Renal pelvis (tissue), 4 donors: ENCODE data around the gene ALDH1A3. TPM values are rescaled to one million over a fixed set of nuclear protein-coding genes. Genes with fewer than 3 reads are reported as not detected.

Source experiments
- DNase-seq: peaks from one replicate; pipeline ENCODE4 v3.0.0-alpha.2; 2013
- polyA plus RNA-seq, 3 donors: library from polyadenylated mRNA; unstranded; fragments of 120-200 nt; gene quantifications; one replicate each; pipeline ENCODE4 v1.2.1, GENCODE V29; 2013; ENCODE audit not compliant: insufficient read length in 3 of 3

The ALDH1A3 gene
- polyA plus RNA-seq, 3 donors = 2.1 to 5.5 (median 4.4) TPM

DNA sequence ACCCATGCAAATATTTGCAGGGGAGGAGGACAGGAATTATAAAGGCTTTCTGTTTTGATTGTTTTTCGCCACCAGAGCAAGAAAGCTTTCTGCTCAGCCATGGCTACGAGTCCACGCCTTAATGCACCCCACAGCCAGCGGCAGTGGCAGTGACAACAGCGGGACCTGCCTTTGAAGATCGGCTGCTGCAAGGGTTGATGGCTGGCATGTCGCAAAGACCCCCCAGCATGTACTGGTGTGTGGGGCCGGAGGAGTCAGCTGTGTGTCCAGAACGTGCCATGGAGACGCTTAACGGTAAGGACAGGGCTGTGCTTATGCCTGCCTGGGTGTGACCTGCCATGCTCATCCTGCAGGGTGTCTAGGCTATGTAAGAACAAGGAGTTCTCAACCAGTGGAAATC, 44.8 kb downstream of the ALDH1A3 start:
- DNase-seq = no peak

DNA sequence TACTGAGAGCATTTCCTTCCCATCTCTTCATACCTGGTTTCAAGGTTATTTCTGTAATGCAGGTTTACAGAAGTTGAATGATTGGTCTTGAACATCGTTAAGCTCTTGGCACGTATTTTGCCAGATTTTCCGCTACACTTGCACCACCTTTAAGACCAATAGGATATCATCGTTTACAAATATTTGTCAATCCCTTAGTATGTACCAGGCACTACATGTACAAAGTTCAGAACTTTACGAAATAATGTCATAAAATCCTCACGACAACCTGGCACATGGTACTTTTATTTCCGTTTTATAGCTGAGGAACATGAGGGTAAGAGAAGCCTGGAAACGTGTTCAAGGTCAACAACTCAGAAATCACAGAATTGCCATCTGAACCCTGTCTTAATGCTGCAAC, 45.8 kb downstream of the ALDH1A3 start:
- no peak for DNase-seq

DNA sequence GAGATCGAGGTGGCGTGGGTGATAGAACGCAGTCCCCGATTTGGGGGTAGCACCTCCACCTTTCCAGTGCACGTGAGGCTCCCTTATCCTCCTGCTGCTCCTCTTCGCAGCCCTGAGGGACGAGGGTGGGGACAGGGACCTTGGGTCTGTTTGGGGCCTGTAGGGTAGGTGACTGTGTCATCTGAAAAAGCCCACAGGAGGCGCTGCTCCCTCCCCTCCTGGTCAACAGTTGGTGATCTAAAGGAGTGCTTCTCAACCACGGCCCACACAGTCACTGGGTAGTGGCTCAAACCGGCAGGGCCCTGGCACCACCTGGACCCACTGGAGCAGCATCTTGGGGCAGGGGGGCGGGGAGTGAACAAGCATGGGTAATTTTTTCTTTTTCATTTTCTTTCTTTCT, 46.6 kb downstream of the ALDH1A3 start:
- no peak for DNase-seq

DNA sequence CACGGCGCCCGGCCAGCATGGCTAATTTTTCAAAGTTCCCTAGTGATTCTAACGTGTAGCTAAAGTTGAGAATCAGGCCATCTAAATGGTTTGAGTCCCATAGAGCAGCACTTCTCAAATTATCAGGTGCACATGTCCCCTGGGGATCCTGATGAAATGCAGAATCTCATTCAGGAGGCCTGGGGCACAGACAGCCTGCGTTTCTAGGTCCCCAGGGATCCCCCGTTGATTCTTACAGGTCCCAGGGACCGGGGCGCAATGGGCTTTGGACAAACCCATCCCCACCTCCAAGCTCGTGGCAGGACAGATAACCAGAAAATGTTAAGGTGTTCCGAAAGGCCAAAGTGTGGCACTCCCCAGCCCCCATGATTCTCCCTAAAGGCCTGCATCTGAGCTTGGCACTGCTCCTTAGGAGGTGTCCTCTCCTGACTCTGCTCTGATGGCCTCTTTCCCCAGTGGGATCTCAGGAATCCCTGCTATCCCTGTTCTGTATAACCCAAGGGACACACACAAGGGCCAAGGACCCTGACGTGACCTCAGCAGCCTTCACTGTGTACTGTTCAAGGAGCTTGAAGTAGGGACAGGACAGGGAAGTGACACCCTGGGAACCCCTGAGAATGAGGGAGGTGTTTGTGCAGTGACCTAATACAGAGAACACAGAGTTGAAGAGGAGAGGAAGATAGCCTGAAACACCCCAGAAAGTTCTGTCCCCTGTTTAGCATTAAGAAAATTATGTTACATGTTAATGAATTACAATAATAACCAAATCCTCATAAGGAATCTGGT, 47.5 kb downstream of the ALDH1A3 start:
- DNase-seq = no peak

DNA sequence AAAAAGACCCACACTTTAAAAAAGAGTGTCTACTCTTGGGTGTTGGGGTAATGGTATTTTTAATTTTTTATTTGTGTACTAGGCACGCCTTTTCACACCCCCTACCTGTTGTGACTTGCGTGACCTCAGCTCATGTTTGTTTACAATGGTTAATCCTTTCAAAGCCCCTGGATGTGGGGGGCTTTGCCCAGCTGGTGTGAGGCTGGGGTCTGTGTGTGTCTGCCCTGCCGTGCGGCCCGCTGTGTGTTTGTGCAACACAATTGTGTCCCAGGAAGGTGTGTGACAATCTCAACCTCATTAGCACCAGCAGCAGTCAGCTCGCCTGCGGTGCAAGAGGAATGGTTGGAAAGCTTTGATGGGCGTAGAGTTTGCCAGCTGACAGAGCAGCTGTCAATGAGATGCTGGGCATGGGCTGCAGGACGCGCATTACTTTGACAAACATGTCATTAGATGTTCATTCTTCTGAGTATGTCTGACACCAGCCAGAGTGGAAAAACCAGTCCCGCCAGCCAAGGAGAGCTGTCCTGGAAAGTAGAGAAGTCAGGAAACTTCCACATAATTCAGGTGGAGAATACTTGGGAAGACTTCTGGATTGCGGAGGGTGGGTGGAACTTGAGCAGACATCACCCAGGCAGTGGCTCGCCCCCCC, 49.1 kb downstream of the ALDH1A3 start:
- DNase-seq = no peak

DNA sequence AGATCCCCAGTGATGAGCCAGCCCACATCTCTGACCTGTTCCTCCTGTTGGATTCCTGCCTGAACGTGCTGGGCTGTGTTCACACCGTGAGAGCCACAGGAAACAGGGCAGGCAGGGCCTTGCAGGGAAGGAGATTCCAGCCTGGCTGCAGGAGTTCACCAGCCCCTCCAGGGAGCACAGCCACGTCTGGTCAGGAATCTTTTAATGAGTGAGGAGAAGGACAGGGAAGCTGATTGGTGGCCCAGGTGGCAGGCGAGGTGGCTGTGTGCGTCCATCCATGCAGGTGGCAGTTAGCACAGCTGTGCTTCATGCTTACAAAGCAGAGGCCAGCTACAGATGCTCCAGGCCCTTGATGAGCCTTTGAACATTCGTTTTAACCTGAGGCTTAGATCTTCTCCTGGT, 50.0 kb downstream of the ALDH1A3 start:
- DNase-seq = no peak

DNA sequence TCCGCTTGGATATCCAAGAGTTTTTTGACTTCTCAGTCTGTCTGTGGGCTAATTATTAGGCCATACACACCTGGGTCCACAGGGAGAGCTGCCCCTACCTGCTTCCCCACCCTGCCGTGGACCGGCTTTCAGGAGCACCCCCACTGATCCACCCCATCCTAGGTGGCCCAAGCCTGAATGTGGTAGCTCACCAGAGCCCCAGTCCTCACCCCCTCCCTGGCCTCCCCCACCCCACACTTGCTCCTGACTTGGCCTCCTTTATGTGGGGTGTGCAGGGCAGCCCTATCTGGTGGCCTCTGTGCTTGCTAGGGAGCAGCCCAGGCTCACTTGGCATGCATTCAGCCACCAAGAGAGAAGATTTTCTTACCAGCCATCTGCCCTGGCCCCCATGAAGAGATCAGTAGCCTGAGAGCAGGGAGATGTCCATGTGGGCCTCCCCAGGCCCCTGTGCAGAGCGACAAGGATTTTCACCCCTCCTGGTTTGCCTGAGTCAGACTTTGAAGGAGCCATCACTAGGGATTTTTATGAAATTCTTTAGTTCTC, 50.7 kb downstream of the ALDH1A3 start:
- DNase-seq = no peak

DNA sequence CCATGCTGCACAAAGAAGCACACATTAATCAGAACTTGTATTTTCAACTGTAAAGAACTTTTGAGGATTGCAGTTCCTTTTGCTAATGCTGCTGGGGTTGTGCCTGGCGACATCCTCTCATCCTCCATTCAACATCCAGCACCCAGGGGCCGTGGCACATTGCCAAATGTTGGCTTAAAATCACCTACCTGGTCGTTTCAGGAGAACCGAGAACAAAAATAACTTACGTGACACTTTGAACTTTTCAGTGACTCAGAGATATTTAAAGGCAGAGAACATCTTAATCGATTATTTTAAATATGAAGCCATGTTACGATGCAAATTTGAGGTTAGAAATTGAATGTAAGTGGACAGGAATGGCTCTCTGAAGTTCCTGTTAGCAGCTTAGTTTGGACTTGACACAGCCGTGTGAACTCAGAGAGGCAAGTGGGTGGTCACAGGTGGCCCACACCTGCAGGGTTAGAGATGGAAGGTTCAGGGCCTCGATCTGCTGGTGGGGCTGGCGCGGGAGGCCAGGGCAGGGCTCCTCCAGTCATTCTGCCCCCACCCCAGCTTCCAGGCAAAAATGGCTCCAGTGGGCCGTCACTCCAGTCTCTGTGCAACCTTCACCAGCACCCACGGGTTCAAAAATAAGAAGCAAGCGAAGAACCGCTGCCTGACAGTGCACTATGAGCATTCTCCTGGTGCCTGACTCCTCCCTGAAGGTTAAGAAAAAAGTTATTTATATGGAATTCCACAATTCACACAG, 51.7 kb downstream of the ALDH1A3 start:
- DNase-seq = no peak

DNA sequence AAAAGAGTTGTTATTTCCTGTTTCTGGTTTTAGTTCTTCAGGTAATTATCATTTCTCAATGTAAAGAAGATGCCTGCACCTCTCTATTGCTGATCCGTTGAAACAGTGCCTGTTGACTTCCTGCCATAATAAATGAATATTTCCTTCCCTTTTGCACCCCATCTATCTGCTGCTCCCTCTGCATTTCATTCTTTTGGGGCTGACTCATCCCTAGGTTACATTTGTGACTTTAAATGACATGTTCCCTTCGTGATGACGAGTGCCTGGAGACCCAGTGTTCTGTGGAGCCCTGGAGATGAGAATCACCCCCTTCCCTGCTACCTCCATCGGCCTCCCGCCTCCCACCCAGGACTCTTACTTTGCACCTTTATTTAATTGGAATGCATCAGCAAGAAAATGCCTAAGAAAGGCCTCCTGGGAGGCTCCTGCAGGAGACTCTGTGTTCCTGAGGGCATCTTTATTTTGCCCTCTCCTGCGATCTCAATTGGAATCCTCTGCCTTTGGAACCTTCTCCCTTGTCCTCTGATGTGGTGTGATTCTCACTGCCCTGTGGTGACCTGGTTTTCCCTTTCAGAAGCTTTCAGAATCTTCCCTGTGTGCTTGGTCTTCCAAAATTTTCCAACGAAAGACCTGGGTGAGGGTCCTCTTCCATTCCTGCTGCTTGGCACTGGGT, 53.2 kb downstream of the ALDH1A3 start:
- no peak for DNase-seq

DNA sequence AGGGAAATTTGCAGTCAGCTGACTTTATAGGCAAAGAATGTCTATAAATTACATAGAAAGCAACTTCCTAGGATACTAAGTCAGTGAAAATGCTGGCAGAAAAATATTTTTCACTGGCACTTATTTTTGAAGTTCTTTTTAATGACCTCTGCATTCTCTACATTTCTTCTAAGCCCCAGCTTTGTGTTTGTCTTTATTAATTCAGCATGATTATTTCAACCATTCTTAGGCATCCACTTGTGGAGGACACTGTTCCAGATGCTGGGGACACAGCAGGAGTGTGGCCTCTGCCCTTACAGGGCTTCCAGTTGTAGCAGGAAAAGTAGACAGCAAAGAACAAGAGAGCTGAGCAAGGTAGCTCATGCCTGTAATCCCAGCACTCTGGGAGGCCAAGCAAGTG, 54.5 kb downstream of the ALDH1A3 start:
- DNase-seq = no peak

DNA sequence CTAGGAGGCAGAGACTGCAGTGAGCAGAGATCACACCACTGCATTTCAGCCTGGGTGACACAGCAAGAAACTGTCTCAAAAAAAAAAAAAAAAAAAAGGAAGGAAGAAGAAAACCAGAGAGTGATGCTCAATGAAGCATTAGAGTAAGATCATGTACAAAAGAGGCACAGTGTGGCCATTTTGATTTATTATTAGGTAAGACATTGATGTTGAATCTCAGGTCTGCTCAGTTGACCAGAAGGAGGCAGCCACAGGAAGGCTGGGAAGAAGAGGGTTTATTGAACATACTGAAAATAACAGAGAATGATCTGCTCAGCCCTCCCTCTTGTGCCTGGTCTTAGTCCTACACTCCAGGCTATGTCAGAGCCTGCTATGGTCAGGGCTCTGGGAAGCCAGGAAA, 55.1 kb downstream of the ALDH1A3 start:
- no peak for DNase-seq

DNA sequence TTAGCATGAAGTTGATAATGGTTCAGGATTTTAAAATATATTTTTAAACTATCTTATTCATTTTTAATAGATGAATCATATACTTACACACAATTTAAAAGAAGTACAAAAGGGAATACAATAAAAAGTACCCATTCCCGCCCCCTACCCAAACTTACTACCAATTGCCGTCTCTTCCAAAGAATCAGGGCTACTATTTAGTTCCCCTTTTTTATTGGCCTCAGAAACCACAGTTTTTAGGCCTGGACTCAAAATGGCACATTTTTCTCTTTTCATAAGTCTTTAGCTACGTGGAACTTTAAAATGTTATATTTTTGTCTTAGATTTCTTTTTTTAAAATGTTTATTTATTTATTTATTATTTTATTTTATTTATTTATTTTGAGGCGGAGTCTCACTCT, 57.5 kb downstream of the ALDH1A3 start:
- DNase-seq = no peak

DNA sequence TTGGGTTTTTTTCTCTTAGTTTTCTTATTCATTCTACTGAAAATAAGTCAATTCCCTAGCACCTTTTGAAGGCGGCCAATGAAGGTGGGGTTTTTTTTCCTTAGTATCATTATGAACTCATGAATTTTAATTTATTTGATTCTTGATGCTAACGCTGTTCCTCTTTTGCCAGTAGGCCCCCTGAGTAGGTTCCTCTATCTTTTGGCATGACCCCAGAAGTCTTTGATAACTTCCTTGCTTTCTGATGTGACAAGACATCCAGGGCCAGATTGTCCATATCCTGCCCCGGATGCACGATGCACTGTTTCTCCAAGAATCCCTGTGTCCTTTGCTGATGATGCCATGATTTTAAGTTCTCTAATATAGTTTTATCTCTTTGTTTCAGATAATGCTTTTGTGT, 60.2 kb downstream of the ALDH1A3 start:
- no peak for DNase-seq

DNA sequence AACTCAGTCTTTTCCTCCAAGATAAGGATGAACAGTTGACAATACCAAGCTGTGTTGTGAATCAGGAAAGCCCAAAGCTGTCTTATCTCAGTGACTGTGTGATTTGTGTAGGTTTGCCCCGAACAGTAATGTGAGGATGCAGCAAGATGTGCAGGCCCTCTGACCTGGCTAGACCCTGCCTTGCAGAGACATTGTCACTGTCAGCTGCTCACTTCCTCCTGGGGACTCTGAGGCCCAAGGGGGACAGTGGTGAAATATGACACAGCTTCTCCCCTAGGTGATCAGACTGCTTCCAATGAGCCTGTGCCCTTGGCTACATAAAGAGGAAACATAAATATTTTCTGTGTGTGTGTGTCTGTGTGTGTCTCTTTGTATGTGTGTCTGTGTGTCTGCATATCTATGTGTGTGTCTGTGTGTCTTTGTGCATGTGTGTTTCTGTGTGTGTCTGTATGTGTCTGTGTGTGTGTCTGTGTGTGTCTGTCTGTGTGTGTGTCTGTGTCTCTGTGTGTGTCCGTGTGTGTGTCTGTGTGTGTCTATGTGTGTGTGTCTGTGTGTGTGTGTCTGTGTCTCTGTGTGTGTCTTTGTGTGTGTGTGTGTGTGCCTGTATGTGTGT, 61.2 kb downstream of the ALDH1A3 start:
- no peak for DNase-seq

DNA sequence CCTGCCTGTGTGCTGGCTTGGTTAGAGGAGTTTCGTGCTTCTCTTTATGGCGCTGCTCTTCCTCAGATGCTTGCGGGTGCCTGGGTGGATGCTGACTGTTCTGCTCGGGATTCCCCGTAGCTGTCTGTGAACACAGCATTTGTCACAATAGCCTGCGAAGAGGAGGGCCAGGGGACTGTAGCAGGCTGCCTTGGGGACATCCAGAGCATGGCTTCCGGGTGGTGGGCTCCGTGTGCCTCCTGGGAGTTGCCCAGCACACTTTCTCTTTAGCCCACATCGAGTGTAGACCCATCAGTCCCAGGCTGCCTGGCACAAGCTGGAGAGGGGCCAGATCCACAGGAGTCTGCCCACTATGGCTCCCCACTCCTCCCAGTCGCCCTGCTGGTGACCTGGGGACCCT, 61.9 kb downstream of the ALDH1A3 start:
- no peak for DNase-seq

DNA sequence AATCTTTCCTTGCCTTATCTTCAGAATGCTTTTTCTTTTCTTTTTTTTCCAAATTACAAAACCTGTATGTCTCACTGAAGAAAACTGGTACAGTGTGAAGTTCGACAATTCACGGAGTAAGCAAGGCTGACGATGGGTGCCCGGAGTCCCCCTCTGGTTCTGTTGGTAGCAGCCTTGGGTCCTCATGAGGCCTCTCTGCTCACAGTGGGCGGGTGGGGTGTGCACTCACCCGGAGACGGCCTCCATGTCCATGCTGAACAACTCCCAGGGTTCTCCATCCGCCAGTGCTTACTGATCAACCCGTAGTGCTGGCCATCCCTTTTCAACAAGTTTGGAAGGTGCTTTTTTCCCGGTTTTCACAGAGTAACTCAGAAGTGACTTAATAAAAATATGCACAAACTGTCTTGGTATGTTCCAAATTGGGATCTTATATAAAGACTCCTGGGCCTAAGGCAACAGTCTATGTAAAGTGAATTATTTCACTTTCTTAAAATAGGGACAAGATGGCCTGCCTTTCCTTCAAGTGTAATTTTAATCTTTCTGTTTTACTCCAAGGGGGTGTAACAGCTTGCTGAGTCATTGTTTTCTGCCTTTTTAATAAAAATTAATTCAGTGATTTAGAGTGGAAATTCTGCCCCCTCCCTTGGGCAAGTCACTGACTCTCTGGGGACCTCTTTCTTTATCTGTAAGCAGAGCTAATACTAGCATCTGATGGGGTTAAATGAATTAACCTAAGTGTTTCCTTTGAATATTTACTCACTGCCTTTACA, 63.2 kb downstream of the ALDH1A3 start:
- DNase-seq = no peak

DNA sequence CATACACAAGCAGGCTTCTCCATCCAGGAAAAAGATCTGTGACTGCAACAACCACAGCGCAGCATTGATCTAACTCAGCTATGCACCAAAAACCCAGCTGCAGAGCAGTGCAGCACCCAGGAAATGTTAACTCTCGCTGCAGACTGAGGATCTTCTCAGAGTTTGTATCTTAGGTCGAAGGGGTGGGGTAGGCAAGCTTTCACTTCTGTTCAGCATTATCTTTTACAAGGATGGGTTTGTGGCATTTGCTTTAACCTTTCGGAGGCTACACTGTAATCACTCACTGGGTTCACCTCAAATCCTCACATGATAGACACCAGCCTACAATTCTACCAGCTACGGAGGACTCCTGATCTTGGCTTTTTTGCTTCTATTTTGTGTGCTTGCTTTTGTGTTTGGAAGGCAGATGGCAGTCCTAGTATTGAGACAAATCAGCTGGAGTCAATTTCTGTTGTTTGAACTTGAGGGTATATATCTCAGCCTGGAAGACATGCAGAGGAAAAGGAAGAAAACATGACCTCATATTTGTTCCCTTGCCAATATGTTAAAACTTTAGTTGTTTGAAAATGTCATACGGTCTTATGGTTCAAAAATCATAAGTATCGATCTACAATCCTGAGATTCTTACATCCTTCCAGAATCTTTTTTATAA, 64.7 kb downstream of the ALDH1A3 start:
- DNase-seq = no peak

DNA sequence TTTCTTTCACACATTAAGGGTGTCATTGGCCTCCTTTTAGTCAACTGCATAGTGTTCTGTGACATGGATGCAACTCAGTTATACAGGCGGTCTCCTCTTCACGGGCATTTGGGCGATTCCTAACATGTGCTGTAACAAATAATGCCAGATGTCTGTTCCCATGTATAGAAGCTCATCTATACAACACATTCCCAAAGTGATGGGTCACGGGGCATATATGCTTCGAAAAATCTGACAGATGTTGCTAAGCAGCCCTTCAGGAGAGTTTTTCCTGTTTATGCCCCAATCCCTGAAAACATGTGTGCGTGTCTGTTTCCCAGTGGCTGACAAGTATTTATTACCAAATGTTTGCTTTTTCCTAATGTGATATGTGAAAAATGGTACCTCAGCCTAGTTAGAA, 65.4 kb downstream of the ALDH1A3 start:
- no peak for DNase-seq

DNA sequence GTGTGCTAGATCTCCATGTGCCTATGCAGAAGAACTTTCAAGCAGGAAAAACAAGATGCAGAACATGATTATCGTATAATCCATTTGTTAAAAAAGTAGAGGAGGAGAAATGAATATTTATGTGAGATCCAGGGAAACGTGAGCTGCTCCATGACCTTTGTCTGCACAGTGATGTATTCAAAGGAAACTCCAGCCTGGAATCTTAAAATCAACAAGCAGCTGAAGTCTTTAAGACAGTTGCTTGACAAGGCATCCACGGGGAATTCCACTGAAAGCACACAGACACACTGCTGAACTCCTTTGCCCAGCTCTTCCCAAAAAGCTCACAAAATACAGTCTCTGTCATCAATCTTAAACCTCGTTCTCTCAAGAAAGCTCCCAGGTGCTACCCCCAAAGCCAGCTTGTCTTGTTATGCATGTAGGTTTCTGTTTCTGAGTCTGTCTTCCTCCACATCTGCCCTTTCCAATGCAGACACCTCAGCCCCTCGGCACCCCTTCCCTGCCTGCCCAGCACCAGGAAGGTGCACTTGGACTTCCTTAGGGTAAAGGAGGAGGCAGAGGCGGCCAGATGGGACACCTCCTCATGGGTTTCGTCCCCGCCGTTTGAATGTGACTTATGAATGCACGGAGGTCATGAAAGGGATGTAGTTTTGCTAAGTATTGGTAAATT, 68.3 kb downstream of the ALDH1A3 start:
- no peak for DNase-seq

DNA sequence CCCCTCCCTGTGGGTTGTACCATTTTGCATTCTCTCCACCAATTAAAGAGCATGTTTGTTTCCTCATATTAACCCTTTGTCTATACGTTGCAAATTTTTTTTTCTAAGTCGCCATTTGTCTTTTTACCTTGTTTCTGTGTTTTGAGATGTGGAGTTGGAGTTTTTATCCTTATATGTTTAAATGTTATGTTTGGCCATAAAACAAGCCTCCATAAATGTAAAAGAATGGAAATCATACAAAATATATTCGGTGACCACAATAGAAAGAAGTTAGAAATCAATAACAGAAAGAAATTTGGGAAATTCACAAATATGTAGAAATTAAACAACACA, 68.8 kb downstream of the ALDH1A3 start:
- DNase-seq = no peak
